Activated CD8-positive, alpha-beta T cell treated with anti-CD3 and anti-CD28 coated beads for 36 hours (primary cell): ENCODE measurements around the gene NIFK. TPM values are rescaled to one million over a fixed set of nuclear protein-coding genes. Genes with fewer than 3 reads are reported as not detected.

ENCODE experiments used
- ATAC-seq: fragments of 200-7000 bp; cut with Tn5 transposase; one replicate; pipeline ENCODE4 v1.10.0; 2021; ENCODE audit warnings: mild to moderate bottlenecking, moderate library complexity
- CTCF ChIA-PET: fragments of 350-600 bp; sonication (Branson Sonifier 250); formaldehyde crosslinking; loops from one replicate; lab custom pipeline; 2021; ENCODE audit warnings: antibody characterized with exemption; lab: Charles Lee
- POLR2A ChIA-PET: fragments of 350-600 bp; sonication (Branson Sonifier 250); formaldehyde crosslinking; loops from one replicate; lab custom pipeline; 2021; ENCODE audit warnings: antibody characterized with exemption; lab: Charles Lee
- DNase-seq: peaks from one replicate; pipeline ENCODE4 v3.0.0-alpha.2; 2020
- H3K27ac Mint-ChIP-seq: one replicate; pipeline ENCODE4 v1.8.0; 2021; ENCODE audit warnings: mild to moderate bottlenecking, mixed read lengths
- H3K27me3 Mint-ChIP-seq: one replicate; pipeline ENCODE4 v1.8.0; 2021; ENCODE audit warnings: mixed read lengths
- H3K36me3 Mint-ChIP-seq: one replicate; pipeline ENCODE4 v1.8.0; 2021; ENCODE audit warnings: low read depth, mixed read lengths
- H3K4me1 Mint-ChIP-seq: one replicate; pipeline ENCODE4 v1.8.0; 2021; ENCODE audit warnings: low read depth, mixed read lengths
- H3K4me3 Mint-ChIP-seq: one replicate; pipeline ENCODE4 v1.8.0; 2021; ENCODE audit warnings: mild to moderate bottlenecking, moderate library complexity, mixed read lengths
- H3K9me3 Mint-ChIP-seq: one replicate; pipeline ENCODE4 v1.8.0; 2021; ENCODE audit warnings: mixed read lengths
- CTCF ChIP-seq: fragments of 200-600 bp; IDR thresholded peaks from one replicate; pipeline ENCODE4 v1.8.0; 2022; ENCODE audit warnings: antibody characterized with exemption, mild to moderate bottlenecking
- intact Hi-C: fragments of 100-400 bp; cut with micrococcal nuclease; formaldehyde crosslinking; loops from one replicate; pipeline ENCODE4 v1.10.0; 2022
- total RNA-seq, 2 experiments: library from RNA; stranded (reverse); gene quantifications; one replicate each; pipeline ENCODE4 v1.2.3, GENCODE V29; 2021

The NIFK gene
- total RNA-seq, 2 experiments from 2014 or later = 115 to 134 TPM

GRCh38 chr2:121754851-121755236, 18.2 kb upstream of the NIFK start:
- CTCF ChIA-PET = no interaction called here
- ATAC-seq (no peak), DNase-seq (no peak)
- Mint-ChIP-seq H3K4me1 (peaks cover 29% of the 10 kb centered on the region), H3K36me3 (peaks cover 18% of the 10 kb centered on the region), H3K27ac (peak overlapping the region; percentile 86), H3K27me3 (no peaks in the 10 kb centered on the region), H3K4me3 (peak overlapping the region; percentile 94), H3K9me3 (no peaks in the 10 kb centered on the region)
- intact Hi-C loops = loop anchor here (2.0 kb wide), 1 partner anchor 18 kb away; the partner anchor contains the start of gene NIFK
- POLR2A ChIA-PET = interaction anchor here (1.4 kb wide), 2 partner anchors 26 to 225 kb away, joined by 3 to 9 read pairs; partner anchors contain the start of gene RNU4ATAC
- no peak for TF ChIP-seq CTCF

GRCh38 chr2:121748202-121748601, 11.5 kb upstream of the NIFK start:
- H3K4me3 Mint-ChIP-seq = no peak overlapping the region
- ATAC-seq (no peak), DNase-seq (peak; percentile 55)
- H3K4me1 Mint-ChIP-seq = peaks cover 13% of the 10 kb centered on the region
- no peak for TF ChIP-seq CTCF
- ChIA-PET CTCF (interaction anchor here (1.6 kb wide), 1 partner anchor 13 kb away, joined by 3 read pairs; no protein-coding TSS in a partner anchor), POLR2A (interaction anchor here (0.8 to 1.5 kb wide), 2 partner anchors 11 to 13 kb away, joined by 4 to 5 read pairs; no protein-coding TSS in a partner anchor)
- H3K9me3 Mint-ChIP-seq = no peaks in the 10 kb centered on the region
- intact Hi-C loops = no loop called here
- H3K36me3 Mint-ChIP-seq = no peaks in the 10 kb centered on the region
- H3K27me3 Mint-ChIP-seq = no peaks in the 10 kb centered on the region
- no peak overlapping the region for H3K27ac Mint-ChIP-seq

GRCh38 chr2:121746071-121746578, 9.4 kb upstream of the NIFK start:
- ATAC-seq (peak; percentile 93), DNase-seq (peak; percentile 70)
- H3K36me3 Mint-ChIP-seq = no peaks in the 10 kb centered on the region
- H3K9me3 Mint-ChIP-seq = no peaks in the 10 kb centered on the region
- ChIA-PET CTCF (no interaction called here), POLR2A (no interaction called here)
- intact Hi-C loops = no loop called here
- TF ChIP-seq CTCF = no peak
- no peaks in the 10 kb centered on the region for H3K27me3 Mint-ChIP-seq
- peak overlapping the region; percentile 63 for H3K27ac Mint-ChIP-seq
- H3K4me1 Mint-ChIP-seq = peaks cover 13% of the 10 kb centered on the region
- no peak overlapping the region for H3K4me3 Mint-ChIP-seq

GRCh38 chr2:121741450-121741849, 4.8 kb upstream of the NIFK start:
- no peak for TF ChIP-seq CTCF
- Mint-ChIP-seq H3K27me3 (no peaks in the 10 kb centered on the region), H3K27ac (no peak overlapping the region), H3K9me3 (no peaks in the 10 kb centered on the region), H3K4me1 (peaks cover 28% of the 10 kb centered on the region), H3K4me3 (no peak overlapping the region), H3K36me3 (peaks cover 2% of the 10 kb centered on the region)
- ChIA-PET POLR2A (no interaction called here), CTCF (no interaction called here)
- intact Hi-C loops = no loop called here
- ATAC-seq = no peak
- no peak for DNase-seq

GRCh38 chr2:121740973-121741372, 4.3 kb upstream of the NIFK start:
- ATAC-seq (no peak), DNase-seq (no peak)
- intact Hi-C loops = no loop called here
- Mint-ChIP-seq H3K9me3 (no peaks in the 10 kb centered on the region), H3K4me1 (peaks cover 23% of the 10 kb centered on the region), H3K4me3 (no peak overlapping the region), H3K27ac (no peak overlapping the region), H3K36me3 (peaks cover 5% of the 10 kb centered on the region), H3K27me3 (no peaks in the 10 kb centered on the region)
- ChIA-PET POLR2A (no interaction called here), CTCF (no interaction called here)
- no peak for TF ChIP-seq CTCF
